WTC11 (cell line): Measurements from ENCODE around the gene MYBPC1. TPM values are rescaled to one million over a fixed set of nuclear protein-coding genes. Genes with fewer than 3 reads are reported as not detected.

Experiments
- ATAC-seq: fragments of 200-7000 bp; cut with Tn5 transposase; 2 replicates; pipeline ENCODE4 v1.10.0; 2021; ENCODE audit warnings: mild to moderate bottlenecking, moderate library complexity
- CTCF ChIA-PET: fragments of 300-600 bp; sonication (Branson Sonifier 250); formaldehyde crosslinking; loops from one replicate; lab custom pipeline; 2021; ENCODE audit warnings: antibody characterized with exemption; lab: Charles Lee
- POLR2A ChIA-PET: fragments of 350-600 bp; sonication (Branson Sonifier 250); formaldehyde crosslinking; loops from one replicate; lab custom pipeline; 2021; ENCODE audit warnings: antibody characterized with exemption; lab: Charles Lee
- DNase-seq: peaks from one replicate; pipeline ENCODE4 v3.0.0; 2021; ENCODE audit warnings: low spot score
- H3K27ac Mint-ChIP-seq: 2 replicates; pipeline ENCODE4 v1.8.0; 2021; ENCODE audit warnings: mixed read lengths
- H3K27me3 Mint-ChIP-seq: 2 replicates; pipeline ENCODE4 v1.8.0; 2021; ENCODE audit warnings: low read depth, mild to moderate bottlenecking, moderate library complexity, mixed read lengths
- H3K36me3 Mint-ChIP-seq: 2 replicates; pipeline ENCODE4 v1.8.0; 2021; ENCODE audit warnings: mixed read lengths
- H3K4me1 Mint-ChIP-seq: 2 replicates; pipeline ENCODE4 v1.8.0; 2022; ENCODE audit warnings: mixed read lengths
- H3K4me3 Mint-ChIP-seq: 2 replicates; pipeline ENCODE4 v1.8.0; 2021; ENCODE audit warnings: mild to moderate bottlenecking, moderate library complexity, mixed read lengths
- H3K9me3 Mint-ChIP-seq: 2 replicates; pipeline ENCODE4 v1.8.0; 2021; ENCODE audit warnings: mixed read lengths
- ATF1 ChIP-seq: sonication (generic); formaldehyde crosslinking; IDR thresholded peaks from 2 replicates; pipeline ENCODE4 v1.8.1; 2023; ENCODE audit warnings: mild to moderate bottlenecking, moderate library complexity, missing genetic modification reagents
- FOXP1 ChIP-seq: sonication (generic); formaldehyde crosslinking; IDR thresholded peaks from 2 replicates; pipeline ENCODE4 v1.8.0; 2022; ENCODE audit warnings: missing genetic modification reagents, mild to moderate bottlenecking, moderate library complexity, borderline replicate concordance
- GABPB1 ChIP-seq: sonication (generic); formaldehyde crosslinking; IDR thresholded peaks from 2 replicates; pipeline ENCODE4 v1.8.1; 2023; ENCODE audit warnings: mild to moderate bottlenecking, missing genetic modification reagents
- GRHL2 ChIP-seq: fragments of 250-450 bp; sonication (Bioruptor Pico); IDR thresholded peaks from 2 replicates; pipeline ENCODE4 v1.8.0; 2022; ENCODE audit warnings: mild to moderate bottlenecking, moderate library complexity; ENCODE audit not compliant: insufficient replicate concordance, severe bottlenecking
- MYBL2 ChIP-seq: sonication (generic); formaldehyde crosslinking; IDR thresholded peaks from 2 replicates; pipeline ENCODE4 v1.8.1; 2023; ENCODE audit warnings: mild to moderate bottlenecking, moderate library complexity, missing genetic modification reagents
- NFE2L1 ChIP-seq: sonication (generic); formaldehyde crosslinking; IDR thresholded peaks from 2 replicates; pipeline ENCODE4 v1.8.1; 2023; ENCODE audit warnings: missing genetic modification reagents
- NFYB ChIP-seq: sonication (generic); formaldehyde crosslinking; conservative IDR thresholded peaks from 2 replicates; pipeline ENCODE4 v1.8.0; 2022; ENCODE audit warnings: low read depth, missing genetic modification reagents
- NR2C2 ChIP-seq: sonication (generic); formaldehyde crosslinking; IDR thresholded peaks from 2 replicates; pipeline ENCODE4 v1.8.0; 2022; ENCODE audit warnings: mild to moderate bottlenecking, missing genetic modification reagents
- PRDM15 ChIP-seq: sonication (generic); formaldehyde crosslinking; IDR thresholded peaks from 2 replicates; pipeline ENCODE4 v1.8.0; 2022; ENCODE audit warnings: missing genetic modification reagents
- RORB ChIP-seq: fragments of 250-450 bp; sonication (Bioruptor Pico); IDR thresholded peaks from 2 replicates; pipeline ENCODE4 v1.9.0; 2021; ENCODE audit warnings: mild to moderate bottlenecking
- SOX15 ChIP-seq: fragments of 250-450 bp; sonication (Bioruptor Pico); IDR thresholded peaks from 2 replicates; pipeline ENCODE4 v1.9.0; 2021; ENCODE audit warnings: mild to moderate bottlenecking
- STAT6 ChIP-seq: sonication (generic); formaldehyde crosslinking; conservative IDR thresholded peaks from 2 replicates; pipeline ENCODE4 v1.8.1; 2023; ENCODE audit warnings: mild to moderate bottlenecking, low read depth, missing genetic modification reagents, moderate library complexity
- TEAD1 ChIP-seq: sonication (generic); formaldehyde crosslinking; IDR thresholded peaks from 2 replicates; pipeline ENCODE4 v1.8.0; 2022; ENCODE audit warnings: mild to moderate bottlenecking, missing genetic modification reagents
- ZNF263 ChIP-seq: sonication (generic); formaldehyde crosslinking; IDR thresholded peaks from 2 replicates; pipeline ENCODE4 v1.8.1; 2022; ENCODE audit warnings: low read depth, mild to moderate bottlenecking, moderate library complexity, missing genetic modification reagents
- ZNF281 ChIP-seq: sonication (generic); formaldehyde crosslinking; IDR thresholded peaks from 2 replicates; pipeline ENCODE4 v1.8.0; 2023; ENCODE audit warnings: mild to moderate bottlenecking, missing genetic modification reagents
- ZNF317 ChIP-seq: sonication (generic); formaldehyde crosslinking; IDR thresholded peaks from 2 replicates; pipeline ENCODE4 v1.8.1; 2023; ENCODE audit warnings: low read depth, mild to moderate bottlenecking, moderate library complexity, missing genetic modification reagents, borderline replicate concordance
- ZNF671 ChIP-seq: fragments of 250-450 bp; sonication (Bioruptor Pico); IDR thresholded peaks from 2 replicates; pipeline ENCODE4 v1.8.0; 2021; ENCODE audit warnings: mild to moderate bottlenecking
- total RNA-seq: library from RNA; stranded (reverse); gene quantifications from 3 replicates; pipeline ENCODE4 v1.2.3, GENCODE V29; 2021
- TF ChIP-seq, protein P1 (sequence below): sonication (generic); formaldehyde crosslinking; IDR thresholded peaks from 2 replicates; pipeline ENCODE4 v1.8.0; 2022; ENCODE audit warnings: mild to moderate bottlenecking, missing genetic modification reagents
- TF ChIP-seq, protein P2 (sequence below): sonication (generic); formaldehyde crosslinking; IDR thresholded peaks from 2 replicates; pipeline ENCODE4 v1.8.1; 2022; ENCODE audit warnings: low read depth, missing genetic modification reagents, borderline replicate concordance
- TF ChIP-seq, protein P3 (sequence below): sonication (generic); formaldehyde crosslinking; IDR thresholded peaks from 2 replicates; pipeline ENCODE4 v1.8.1; 2022; ENCODE audit warnings: low read depth, mild to moderate bottlenecking, moderate library complexity, missing genetic modification reagents, borderline replicate concordance
- TF ChIP-seq, protein P4 (sequence below): sonication (generic); formaldehyde crosslinking; IDR thresholded peaks from 2 replicates; pipeline ENCODE4 v1.8.1; 2023; ENCODE audit warnings: mild to moderate bottlenecking, missing genetic modification reagents, moderate library complexity

Gene MYBPC1
- total RNA-seq, 1 experiment from 2014 or later = not detected

- TF ChIP-seq, protein P1, sequence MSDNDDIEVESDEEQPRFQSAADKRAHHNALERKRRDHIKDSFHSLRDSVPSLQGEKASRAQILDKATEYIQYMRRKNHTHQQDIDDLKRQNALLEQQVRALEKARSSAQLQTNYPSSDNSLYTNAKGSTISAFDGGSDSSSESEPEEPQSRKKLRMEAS (CRISPR knock-in tag) = no peak
- TF ChIP-seq RORB (CRISPR knock-in tag) = no peak
- TF ChIP-seq MYBL2 (CRISPR knock-in tag) = no peak
- TF ChIP-seq NFYB = no peak
- TF ChIP-seq, protein P2, sequence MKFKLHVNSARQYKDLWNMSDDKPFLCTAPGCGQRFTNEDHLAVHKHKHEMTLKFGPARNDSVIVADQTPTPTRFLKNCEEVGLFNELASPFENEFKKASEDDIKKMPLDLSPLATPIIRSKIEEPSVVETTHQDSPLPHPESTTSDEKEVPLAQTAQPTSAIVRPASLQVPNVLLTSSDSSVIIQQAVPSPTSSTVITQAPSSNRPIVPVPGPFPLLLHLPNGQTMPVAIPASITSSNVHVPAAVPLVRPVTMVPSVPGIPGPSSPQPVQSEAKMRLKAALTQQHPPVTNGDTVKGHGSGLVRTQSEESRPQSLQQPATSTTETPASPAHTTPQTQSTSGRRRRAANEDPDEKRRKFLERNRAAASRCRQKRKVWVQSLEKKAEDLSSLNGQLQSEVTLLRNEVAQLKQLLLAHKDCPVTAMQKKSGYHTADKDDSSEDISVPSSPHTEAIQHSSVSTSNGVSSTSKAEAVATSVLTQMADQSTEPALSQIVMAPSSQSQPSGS (CRISPR knock-in tag) = no peak
Measured at GRCh38 chr12:101552277-101552676, 42.5 kb upstream of the MYBPC1 start (continued).

GRCh38 chr12:101557094-101557493 lies 37.7 kb upstream of the MYBPC1 start:
- DNase-seq = no peak
- H3K4me3 Mint-ChIP-seq = no peak overlapping the region

More at GRCh38 chr12:101557094-101557493, 37.7 kb upstream of the MYBPC1 start:
- CTCF ChIA-PET = no interaction called here
- ATAC-seq = no peak
- no peak overlapping the region for H3K27ac Mint-ChIP-seq
- peaks cover 10% of the 10 kb centered on the region for H3K4me1 Mint-ChIP-seq
- POLR2A ChIA-PET = no interaction called here
- no peak for TF ChIP-seq ZNF317
- no peak for TF ChIP-seq SOX15 (CRISPR knock-in tag)
- TF ChIP-seq ZNF671 (CRISPR knock-in tag) = no peak
- no peak for TF ChIP-seq GRHL2 (CRISPR knock-in tag)
- no peak for TF ChIP-seq TEAD1 (CRISPR knock-in tag)
- no peak for TF ChIP-seq ZNF263 (CRISPR knock-in tag)
- TF ChIP-seq, protein P3, sequence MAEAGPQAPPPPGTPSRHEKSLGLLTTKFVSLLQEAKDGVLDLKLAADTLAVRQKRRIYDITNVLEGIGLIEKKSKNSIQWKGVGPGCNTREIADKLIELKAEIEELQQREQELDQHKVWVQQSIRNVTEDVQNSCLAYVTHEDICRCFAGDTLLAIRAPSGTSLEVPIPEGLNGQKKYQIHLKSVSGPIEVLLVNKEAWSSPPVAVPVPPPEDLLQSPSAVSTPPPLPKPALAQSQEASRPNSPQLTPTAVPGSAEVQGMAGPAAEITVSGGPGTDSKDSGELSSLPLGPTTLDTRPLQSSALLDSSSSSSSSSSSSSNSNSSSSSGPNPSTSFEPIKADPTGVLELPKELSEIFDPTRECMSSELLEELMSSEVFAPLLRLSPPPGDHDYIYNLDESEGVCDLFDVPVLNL (CRISPR knock-in tag) = no peak
- TF ChIP-seq GABPB1 = no peak
- TF ChIP-seq NR2C2 (CRISPR knock-in tag) = no peak
- no peak for TF ChIP-seq NFE2L1 (CRISPR knock-in tag)
- no peak for TF ChIP-seq PRDM15 (CRISPR knock-in tag)
- TF ChIP-seq, protein P4, sequence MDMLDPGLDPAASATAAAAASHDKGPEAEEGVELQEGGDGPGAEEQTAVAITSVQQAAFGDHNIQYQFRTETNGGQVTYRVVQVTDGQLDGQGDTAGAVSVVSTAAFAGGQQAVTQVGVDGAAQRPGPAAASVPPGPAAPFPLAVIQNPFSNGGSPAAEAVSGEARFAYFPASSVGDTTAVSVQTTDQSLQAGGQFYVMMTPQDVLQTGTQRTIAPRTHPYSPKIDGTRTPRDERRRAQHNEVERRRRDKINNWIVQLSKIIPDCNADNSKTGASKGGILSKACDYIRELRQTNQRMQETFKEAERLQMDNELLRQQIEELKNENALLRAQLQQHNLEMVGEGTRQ = no peak
- no peak for TF ChIP-seq ZNF281 (CRISPR knock-in tag)
- no peak for TF ChIP-seq ATF1 (CRISPR knock-in tag)
- TF ChIP-seq FOXP1 = no peak
- TF ChIP-seq STAT6 (CRISPR knock-in tag) = no peak
- H3K36me3 Mint-ChIP-seq = no peaks in the 10 kb centered on the region
- peaks cover 12% of the 10 kb centered on the region; the same call in 1 of the 2 replicates for H3K9me3 Mint-ChIP-seq
- no peaks in the 10 kb centered on the region for H3K27me3 Mint-ChIP-seq
